ENCODE measurements around the gene OGFOD1. TPM values are rescaled to one million over a fixed set of nuclear protein-coding genes. Genes with fewer than 3 reads are reported as not detected.

Gene OGFOD1
- total and polyA plus RNA-seq, 4 donors, result 18.5 to 33.5 (median 25.8) TPM

DNA sequence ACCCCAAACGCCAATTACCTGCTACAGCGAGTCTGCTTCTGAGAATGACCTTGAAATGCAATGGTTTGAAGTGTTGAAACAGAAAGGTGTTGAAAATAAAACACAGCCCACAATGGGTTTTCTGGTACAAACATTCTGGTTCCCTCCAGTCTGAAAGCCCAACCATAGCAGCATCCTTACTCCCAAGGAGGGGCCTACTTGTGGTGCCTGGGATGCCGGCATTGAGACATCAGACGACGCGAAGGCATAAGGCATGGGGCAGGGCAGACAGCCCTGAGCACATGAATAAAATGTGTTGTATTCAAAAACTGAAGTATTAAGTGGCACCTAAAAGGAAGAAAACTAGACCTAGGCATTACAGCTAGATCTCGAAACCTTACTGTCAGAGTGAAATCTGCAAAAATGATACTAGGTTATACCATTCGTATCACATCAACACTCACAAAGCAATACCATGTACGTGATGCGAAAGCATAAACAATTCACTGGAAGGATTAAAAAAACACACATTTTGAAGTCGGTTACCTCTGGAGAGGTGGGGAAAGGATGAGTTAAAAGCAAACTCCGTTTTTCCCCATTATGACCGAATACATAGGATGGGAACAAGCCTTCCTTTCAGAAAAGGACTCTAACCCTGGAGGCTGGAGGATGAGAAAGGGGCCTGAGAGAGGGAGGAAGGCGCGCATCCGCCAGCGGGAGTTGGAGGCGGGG, 924 bp upstream of the OGFOD1 start:
- Histone ChIP-seq H3K36me3 (ENCODE audit: control insufficient read depth in 1 of 2, insufficient read depth in 2 of 2, low read length in 1 of 2) (no peaks in the 10 kb centered on the region), H3K9me3 (ENCODE audit: control insufficient read depth, low read length) (no peaks in the 10 kb centered on the region), H3K27me3 (ENCODE audit: control insufficient read depth in 1 of 2, insufficient read depth in 2 of 2, low read length in 1 of 2) (no peaks in the 10 kb centered on the region), H3K27ac (ENCODE audit: low read depth in 1 of 2, low read length in 2 of 2) (no peak overlapping the region), H3K4me3 (ENCODE audit: low read length in 2 of 2) (peak overlapping the region; percentile 30 to 78), H3K4me1 (ENCODE audit: control insufficient read depth in 1 of 2, insufficient read depth in 2 of 2, low read length in 2 of 2) (peaks cover 0 to 2% of the 10 kb centered on the region in 2 donors)
- DNase-seq (no peak), ATAC-seq (ENCODE audit: low FRiP score) (peak; percentile 66)
- intact Hi-C loops (cut with DNase I), result no loop called here
- WGBS, 2 donors, result 6% methylated on average over 18 of the region's 18 CpGs

DNA sequence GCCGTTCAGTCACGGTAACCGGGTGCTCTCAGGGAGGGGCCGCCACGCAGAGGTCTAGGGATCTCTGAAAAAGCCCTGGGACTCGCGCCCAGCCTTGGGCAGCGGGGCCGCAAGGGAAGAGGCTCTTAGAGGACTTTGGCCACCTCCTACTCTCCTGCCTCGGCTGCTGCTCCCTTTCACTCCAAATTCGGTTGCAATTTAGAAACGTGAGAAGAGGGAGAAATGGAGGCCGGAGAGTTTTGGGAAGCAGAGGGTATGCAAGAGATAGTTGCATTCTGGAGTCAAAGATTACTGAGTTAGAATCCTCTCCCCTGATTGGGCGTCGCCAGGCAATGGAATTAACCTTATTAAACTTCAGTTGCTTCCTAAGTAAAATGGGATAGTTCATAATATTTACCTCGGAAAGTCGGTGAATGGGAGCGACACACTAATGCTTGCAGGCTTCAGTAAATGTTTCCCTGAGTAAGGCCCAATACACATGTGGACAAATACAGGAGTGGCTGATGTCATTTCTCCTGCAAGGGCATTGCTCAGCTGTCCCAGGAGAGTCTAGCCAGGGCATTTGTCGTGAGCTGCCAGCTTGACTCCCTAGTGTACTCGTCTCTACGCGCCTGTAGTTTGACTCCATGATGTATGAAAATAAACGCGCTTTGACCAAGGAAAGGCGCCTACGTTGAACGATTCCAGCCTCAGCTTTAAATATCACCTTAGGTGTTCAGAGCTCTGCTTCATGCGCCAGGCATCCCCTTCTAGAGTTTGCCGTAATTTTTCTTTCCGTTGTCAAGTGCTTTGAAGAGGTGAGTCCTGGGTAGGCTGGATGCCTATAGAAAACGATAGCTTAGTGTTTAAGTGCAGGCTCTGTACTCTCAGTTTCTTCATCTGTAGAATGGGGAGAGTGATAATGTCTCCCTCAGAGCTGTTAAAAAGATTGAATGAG, 667 bp downstream of the OGFOD1 start:
- DNase-seq (peak; percentile 61 to 85), ATAC-seq (ENCODE audit: low FRiP score) (peak; percentile 69)
- Histone ChIP-seq H3K4me3 (ENCODE audit: low read length in 2 of 2) (peak overlapping the region; percentile 13 to 62), H3K4me1 (ENCODE audit: control insufficient read depth in 1 of 2, insufficient read depth in 2 of 2, low read length in 2 of 2) (peaks cover 0 to 2% of the 10 kb centered on the region in 2 donors), H3K9me3 (ENCODE audit: control insufficient read depth, low read length) (no peaks in the 10 kb centered on the region), H3K36me3 (ENCODE audit: control insufficient read depth in 1 of 2, insufficient read depth in 2 of 2, low read length in 1 of 2) (peaks cover 0 to 2% of the 10 kb centered on the region in 2 donors), H3K27ac (ENCODE audit: low read depth in 1 of 2, low read length in 2 of 2) (peak overlapping the region; percentile 45 to 91), H3K27me3 (ENCODE audit: control insufficient read depth in 1 of 2, insufficient read depth in 2 of 2, low read length in 1 of 2) (no peaks in the 10 kb centered on the region)
- intact Hi-C loops (cut with DNase I), result no loop called here
- 1 to 2% methylated on average over 31 of the region's 31 CpGs for WGBS, 2 donors

DNA sequence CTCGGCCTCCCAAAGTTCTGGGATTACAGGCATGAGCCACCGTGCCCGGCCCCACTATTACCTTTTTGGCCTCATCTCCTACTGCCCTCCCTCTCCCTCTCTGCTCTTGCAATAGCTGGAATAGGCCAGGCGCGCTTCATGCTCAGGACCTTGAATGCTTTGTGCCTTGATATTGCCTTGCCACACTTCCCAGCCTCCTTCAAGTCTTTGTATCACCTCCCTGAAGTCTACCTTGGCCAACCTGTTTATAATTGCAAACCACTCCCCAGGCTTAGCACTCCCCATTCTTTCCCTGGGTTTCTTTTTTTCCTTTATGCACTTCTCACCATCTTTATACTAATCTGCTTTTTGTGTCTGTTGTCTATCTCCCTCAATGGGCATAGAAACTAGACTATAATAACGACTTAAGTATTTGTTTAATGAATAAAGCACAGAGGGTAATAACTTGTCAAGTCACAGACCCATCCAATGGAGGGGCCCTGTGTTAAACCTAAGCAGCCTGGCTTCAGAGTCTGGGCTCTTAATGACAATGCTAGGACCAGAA, 6.6 kb downstream of the OGFOD1 start:
- Histone ChIP-seq H3K4me1 (ENCODE audit: control insufficient read depth in 1 of 2, insufficient read depth in 2 of 2, low read length in 2 of 2) (no peaks in the 10 kb centered on the region), H3K4me3 (ENCODE audit: low read length in 2 of 2) (no peak overlapping the region), H3K36me3 (ENCODE audit: control insufficient read depth in 1 of 2, insufficient read depth in 2 of 2, low read length in 1 of 2) (peaks cover 0 to 5% of the 10 kb centered on the region in 2 donors), H3K9me3 (ENCODE audit: control insufficient read depth, low read length) (no peaks in the 10 kb centered on the region), H3K27me3 (ENCODE audit: control insufficient read depth in 1 of 2, insufficient read depth in 2 of 2, low read length in 1 of 2) (no peaks in the 10 kb centered on the region), H3K27ac (ENCODE audit: low read depth in 1 of 2, low read length in 2 of 2) (no peak overlapping the region)
- ATAC-seq (ENCODE audit: low FRiP score), result no peak
- no peak for DNase-seq
- 90 to 94% methylated on average over 6 of the region's 6 CpGs for WGBS, 2 donors
- intact Hi-C loops (cut with DNase I), result no loop called here

DNA sequence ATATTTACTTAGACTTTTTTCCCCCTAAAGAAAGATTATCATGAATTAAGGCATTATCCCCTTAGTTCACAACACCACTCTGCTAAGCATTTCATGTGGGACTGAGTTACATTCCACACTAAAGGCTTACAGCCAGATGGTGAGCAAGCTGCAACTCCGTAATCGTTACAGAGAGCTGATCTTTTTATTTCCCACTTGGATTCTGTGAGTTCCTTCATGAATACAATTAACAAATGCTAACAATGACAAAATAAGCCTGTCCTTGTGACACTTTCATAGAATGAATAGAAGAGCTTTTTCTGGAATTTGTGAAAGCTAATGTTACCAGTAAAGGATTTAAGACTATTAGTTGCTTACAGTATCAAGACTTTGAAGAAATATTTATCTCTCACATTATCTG, 8.7 kb downstream of the OGFOD1 start:
- intact Hi-C loops (cut with DNase I), result no loop called here
- ATAC-seq (ENCODE audit: low FRiP score) (no peak), DNase-seq (no peak)
- no peaks in the 10 kb centered on the region for H3K27me3 ChIP-seq (ENCODE audit: control insufficient read depth in 1 of 2, insufficient read depth in 2 of 2, low read length in 1 of 2)
- no peaks in the 10 kb centered on the region for H3K4me1 ChIP-seq (ENCODE audit: control insufficient read depth in 1 of 2, insufficient read depth in 2 of 2, low read length in 2 of 2)
- H3K27ac ChIP-seq (ENCODE audit: low read depth in 1 of 2, low read length in 2 of 2), result no peak overlapping the region
- WGBS, 2 donors, result 87 to 88% methylated on average over 2 of the region's 2 CpGs
- peaks cover 0 to 5% of the 10 kb centered on the region in 2 donors for H3K36me3 ChIP-seq (ENCODE audit: control insufficient read depth in 1 of 2, insufficient read depth in 2 of 2, low read length in 1 of 2)
- no peak overlapping the region for H3K4me3 ChIP-seq (ENCODE audit: low read length in 2 of 2)
- H3K9me3 ChIP-seq (ENCODE audit: control insufficient read depth, low read length), result no peaks in the 10 kb centered on the region

DNA sequence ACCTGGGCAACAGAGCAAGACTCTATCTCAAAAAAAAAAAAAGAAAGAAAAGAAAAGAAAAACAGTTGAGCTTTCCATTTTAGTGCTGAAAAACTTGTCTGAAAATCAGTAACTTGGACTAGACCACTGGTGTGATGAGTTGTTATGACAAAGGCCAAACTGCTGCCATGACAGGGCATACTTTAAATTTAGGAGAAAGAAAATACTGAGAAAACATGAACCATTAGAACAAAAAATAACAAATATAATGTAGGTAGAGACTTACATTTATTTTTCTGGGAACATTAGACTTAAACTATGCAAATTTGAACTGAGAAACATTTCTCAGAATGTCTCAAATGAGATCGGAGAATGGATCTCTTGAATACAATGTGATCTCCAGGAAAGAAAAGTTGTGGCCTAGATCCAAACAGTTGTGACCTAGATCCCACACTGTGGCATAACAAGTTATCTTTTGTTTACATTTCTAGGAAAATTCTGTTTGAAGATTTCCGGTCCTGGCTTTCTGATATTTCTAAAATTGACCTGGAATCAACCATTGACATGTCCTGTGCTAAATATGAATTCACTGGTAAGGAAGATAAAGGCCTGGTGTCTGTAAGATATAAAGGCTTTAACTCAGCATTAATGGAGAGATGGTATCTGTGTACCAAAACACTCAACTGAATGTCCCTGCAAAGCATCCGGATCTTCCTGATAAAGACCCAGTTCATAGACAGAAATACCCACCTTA, 10.9 kb downstream of the OGFOD1 start:
- H3K27ac ChIP-seq (ENCODE audit: low read depth in 1 of 2, low read length in 2 of 2), result no peak overlapping the region
- H3K27me3 ChIP-seq (ENCODE audit: control insufficient read depth in 1 of 2, insufficient read depth in 2 of 2, low read length in 1 of 2), result no peaks in the 10 kb centered on the region
- 86 to 87% methylated on average over 3 of the region's 3 CpGs for WGBS, 2 donors
- no peak overlapping the region for H3K4me3 ChIP-seq (ENCODE audit: low read length in 2 of 2)
- intact Hi-C loops (cut with DNase I), result no loop called here
- ATAC-seq (ENCODE audit: low FRiP score) (no peak), DNase-seq (no peak)
- H3K4me1 ChIP-seq (ENCODE audit: control insufficient read depth in 1 of 2, insufficient read depth in 2 of 2, low read length in 2 of 2), result no peaks in the 10 kb centered on the region
- H3K36me3 ChIP-seq (ENCODE audit: control insufficient read depth in 1 of 2, insufficient read depth in 2 of 2, low read length in 1 of 2), result peaks cover 7 to 8% of the 10 kb centered on the region in 2 donors
- no peaks in the 10 kb centered on the region for H3K9me3 ChIP-seq (ENCODE audit: control insufficient read depth, low read length)

DNA sequence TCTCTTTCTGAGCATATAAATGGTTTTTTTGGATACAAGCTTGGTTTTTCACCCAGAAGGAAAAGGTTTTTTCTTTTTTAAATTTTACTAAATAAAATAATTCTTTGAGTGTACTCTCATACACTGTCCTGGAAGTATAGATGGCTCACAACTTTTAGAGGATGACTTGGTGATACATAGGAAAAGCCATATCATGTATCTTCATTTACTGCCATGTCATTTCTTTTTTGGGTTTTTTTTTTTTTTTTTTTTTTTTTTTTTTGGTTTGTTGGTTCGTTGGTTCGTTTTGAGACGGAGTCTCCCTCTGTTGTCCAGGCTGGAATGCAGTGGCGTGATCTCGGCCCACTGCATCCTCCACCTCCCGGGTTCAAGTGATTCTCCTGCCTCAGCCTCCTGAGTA, 11.8 kb downstream of the OGFOD1 start:
- Histone ChIP-seq H3K27ac (ENCODE audit: low read depth in 1 of 2, low read length in 2 of 2) (no peak overlapping the region), H3K4me3 (ENCODE audit: low read length in 2 of 2) (no peak overlapping the region), H3K27me3 (ENCODE audit: control insufficient read depth in 1 of 2, insufficient read depth in 2 of 2, low read length in 1 of 2) (no peaks in the 10 kb centered on the region), H3K4me1 (ENCODE audit: control insufficient read depth in 1 of 2, insufficient read depth in 2 of 2, low read length in 2 of 2) (no peaks in the 10 kb centered on the region), H3K9me3 (ENCODE audit: control insufficient read depth, low read length) (no peaks in the 10 kb centered on the region), H3K36me3 (ENCODE audit: control insufficient read depth in 1 of 2, insufficient read depth in 2 of 2, low read length in 1 of 2) (peaks cover 7 to 8% of the 10 kb centered on the region in 2 donors)
- 91% methylated on average over 6 of the region's 6 CpGs for WGBS, 2 donors
- ATAC-seq (ENCODE audit: low FRiP score) (no peak), DNase-seq (no peak)
- intact Hi-C loops (cut with DNase I), result no loop called here

DNA sequence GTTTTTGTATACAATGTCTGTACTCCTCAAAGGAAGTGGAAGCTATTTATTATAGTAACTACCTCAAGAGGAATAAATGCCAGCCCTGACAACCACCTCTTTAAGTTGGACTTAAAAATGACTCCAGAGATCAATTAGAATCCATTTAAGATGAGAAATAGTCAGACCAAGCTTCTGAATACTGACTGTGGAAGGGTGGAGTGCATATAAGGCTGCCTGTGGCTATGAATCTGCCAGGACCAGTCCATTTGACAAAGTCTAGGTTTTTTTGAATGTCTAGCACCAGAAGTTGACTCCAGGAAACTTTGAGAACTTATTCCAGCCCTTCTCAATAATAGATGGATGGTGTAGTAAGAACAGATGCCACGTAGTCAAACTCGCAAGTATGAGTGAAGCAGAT, 15.0 kb downstream of the OGFOD1 start:
- DNase-seq, result no peak
- H3K36me3 ChIP-seq (ENCODE audit: control insufficient read depth in 1 of 2, insufficient read depth in 2 of 2, low read length in 1 of 2), result peaks cover 8 to 13% of the 10 kb centered on the region in 2 donors
- H3K4me3 ChIP-seq (ENCODE audit: low read length in 2 of 2), result no peak overlapping the region
- H3K4me1 ChIP-seq (ENCODE audit: control insufficient read depth in 1 of 2, insufficient read depth in 2 of 2, low read length in 2 of 2), result no peaks in the 10 kb centered on the region
- WGBS, 2 donors, result 95 to 99% methylated on average over 2 of the region's 2 CpGs
- H3K27ac ChIP-seq (ENCODE audit: low read depth in 1 of 2, low read length in 2 of 2), result no peak overlapping the region
- H3K27me3 ChIP-seq (ENCODE audit: control insufficient read depth in 1 of 2, insufficient read depth in 2 of 2, low read length in 1 of 2), result no peaks in the 10 kb centered on the region
- no peak for ATAC-seq (ENCODE audit: low FRiP score)
- H3K9me3 ChIP-seq (ENCODE audit: control insufficient read depth, low read length), result no peaks in the 10 kb centered on the region
- intact Hi-C loops (cut with DNase I), result no loop called here

DNA sequence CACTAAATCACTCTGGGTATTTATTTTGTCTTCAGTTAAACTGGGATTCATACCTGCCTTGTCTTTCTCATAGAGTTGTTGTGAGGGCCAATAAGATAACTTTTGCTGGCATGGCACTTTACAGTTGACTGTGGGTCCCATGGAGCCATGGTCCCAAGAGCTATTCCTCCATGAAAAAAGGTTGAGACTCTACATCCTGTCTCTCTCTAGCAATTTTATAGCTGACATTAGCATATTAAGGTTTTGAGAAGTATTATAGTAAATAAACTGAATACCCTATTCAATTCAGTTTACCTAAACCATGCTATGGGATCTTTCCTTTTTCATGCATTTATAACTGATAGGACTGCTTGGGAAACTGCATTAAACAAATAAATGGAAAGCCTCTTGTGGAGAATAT, 17.4 kb downstream of the OGFOD1 start:
- intact Hi-C loops (cut with DNase I), result no loop called here
- no peak for ATAC-seq (ENCODE audit: low FRiP score)

More for the DNA sequence above, 17.4 kb downstream of the OGFOD1 start:
- Histone ChIP-seq H3K4me1 (ENCODE audit: control insufficient read depth in 1 of 2, insufficient read depth in 2 of 2, low read length in 2 of 2) (no peaks in the 10 kb centered on the region), H3K36me3 (ENCODE audit: control insufficient read depth in 1 of 2, insufficient read depth in 2 of 2, low read length in 1 of 2) (peaks cover 15 to 17% of the 10 kb centered on the region in 2 donors), H3K4me3 (ENCODE audit: low read length in 2 of 2) (no peak overlapping the region), H3K9me3 (ENCODE audit: control insufficient read depth, low read length) (no peaks in the 10 kb centered on the region), H3K27ac (ENCODE audit: low read depth in 1 of 2, low read length in 2 of 2) (no peak overlapping the region), H3K27me3 (ENCODE audit: control insufficient read depth in 1 of 2, insufficient read depth in 2 of 2, low read length in 1 of 2) (no peaks in the 10 kb centered on the region)
- DNase-seq, result no peak
